CD4-positive, alpha-beta T cell treated with Interleukin-15 for 4 hours (primary cell): Measurements from ENCODE around the gene TNNI3K.

Source experiments
- DNase-seq: peaks from one replicate; pipeline ENCODE4 v3.0.0-alpha.2; 2020; ENCODE audit warnings: low spot score

Gene TNNI3K

DNA sequence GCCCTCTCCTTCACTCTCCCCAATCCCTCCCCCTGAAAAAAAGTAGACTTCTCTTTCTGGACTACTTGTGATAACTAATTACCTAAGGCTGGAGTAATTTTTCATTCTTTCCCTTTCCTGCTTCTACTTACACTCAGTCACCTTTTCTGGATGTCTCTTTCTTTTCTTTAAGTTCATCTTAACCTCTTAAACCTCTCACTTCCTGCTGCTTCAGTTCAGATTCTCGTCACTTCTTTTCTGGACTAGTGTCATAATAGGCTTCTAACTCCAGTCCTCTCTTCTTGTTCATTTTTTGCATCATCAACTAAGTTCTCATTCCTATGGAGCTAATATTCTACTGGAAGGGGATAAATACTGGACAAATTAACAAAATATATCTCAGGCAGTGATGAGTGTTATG lies 201.8 kb downstream of the TNNI3K start:
- DNase-seq = no peak

DNA sequence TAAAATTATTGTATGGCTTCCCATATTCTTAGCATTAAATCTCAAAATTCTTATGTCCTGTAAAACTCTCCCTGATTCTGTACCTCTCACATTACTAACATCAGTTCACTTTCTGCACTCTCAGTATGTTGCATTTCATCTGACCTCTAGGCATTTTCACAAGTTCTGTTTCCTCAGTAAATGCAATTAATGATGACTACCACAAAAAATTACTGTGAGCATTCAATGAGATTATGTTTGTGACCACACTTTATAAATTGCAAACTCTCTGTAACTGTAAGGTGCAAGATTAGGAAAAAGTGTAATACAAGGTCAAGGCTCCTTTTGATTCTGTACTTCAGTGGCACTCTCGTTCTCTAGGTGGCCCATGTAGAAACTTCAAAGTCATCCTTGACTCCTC lies 216.8 kb downstream of the TNNI3K start:
- DNase-seq = no peak

DNA sequence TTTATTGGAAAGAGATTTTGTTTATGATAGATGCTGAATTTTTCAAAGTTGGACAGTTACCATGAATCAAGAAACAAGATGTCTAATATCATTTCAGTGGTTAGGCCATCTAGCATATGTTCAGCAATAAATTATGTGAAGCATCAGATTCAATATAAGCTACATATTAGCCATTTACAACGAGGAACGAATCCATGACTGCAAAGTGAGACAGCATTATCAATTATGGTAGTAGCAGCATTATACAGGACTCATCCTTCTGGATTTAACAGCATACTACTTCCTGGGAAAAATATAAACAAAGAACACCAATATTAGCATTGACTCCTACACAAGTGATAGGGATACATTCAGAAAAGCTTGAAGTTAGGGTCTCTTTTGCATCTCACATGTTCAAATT lies 218.1 kb downstream of the TNNI3K start:
- no peak for DNase-seq

DNA sequence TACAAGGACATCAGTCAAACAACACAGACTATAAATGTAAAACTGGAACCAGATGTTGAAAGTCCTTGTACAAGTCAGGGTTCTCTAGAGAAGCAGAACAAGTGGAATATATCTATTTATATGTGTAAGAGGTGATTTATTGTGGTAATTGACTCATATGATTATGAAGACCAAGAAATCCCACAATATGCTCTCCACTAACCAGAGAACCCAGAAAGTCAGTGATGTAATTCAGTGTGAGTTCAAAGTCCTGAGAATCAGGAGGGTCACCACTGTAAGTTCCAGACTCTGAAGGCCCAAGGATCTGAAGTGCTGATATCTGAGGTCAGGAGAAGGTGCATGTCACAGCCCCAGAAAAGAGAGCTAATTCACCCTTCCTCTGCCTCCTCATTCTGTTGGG lies 220.2 kb downstream of the TNNI3K start:
- no peak for DNase-seq

DNA sequence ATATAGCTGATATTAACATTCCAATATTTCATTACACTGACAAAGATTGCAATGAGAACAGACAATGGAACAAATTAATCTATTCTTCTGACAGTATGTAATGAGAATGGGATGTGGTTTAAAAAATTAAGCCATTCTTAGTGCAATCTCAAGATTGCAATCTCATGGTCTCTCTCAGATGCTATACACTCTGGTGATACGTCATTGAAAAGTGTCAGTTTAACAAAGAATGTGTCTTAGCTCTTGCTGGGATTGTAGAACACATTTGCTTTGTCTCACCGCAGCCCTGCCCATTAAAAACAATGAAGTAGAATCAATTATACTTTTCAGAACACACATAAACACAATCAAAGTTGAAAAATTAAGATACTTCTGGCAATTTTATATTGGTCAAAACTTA lies 222.1 kb downstream of the TNNI3K start:
- DNase-seq = no peak

DNA sequence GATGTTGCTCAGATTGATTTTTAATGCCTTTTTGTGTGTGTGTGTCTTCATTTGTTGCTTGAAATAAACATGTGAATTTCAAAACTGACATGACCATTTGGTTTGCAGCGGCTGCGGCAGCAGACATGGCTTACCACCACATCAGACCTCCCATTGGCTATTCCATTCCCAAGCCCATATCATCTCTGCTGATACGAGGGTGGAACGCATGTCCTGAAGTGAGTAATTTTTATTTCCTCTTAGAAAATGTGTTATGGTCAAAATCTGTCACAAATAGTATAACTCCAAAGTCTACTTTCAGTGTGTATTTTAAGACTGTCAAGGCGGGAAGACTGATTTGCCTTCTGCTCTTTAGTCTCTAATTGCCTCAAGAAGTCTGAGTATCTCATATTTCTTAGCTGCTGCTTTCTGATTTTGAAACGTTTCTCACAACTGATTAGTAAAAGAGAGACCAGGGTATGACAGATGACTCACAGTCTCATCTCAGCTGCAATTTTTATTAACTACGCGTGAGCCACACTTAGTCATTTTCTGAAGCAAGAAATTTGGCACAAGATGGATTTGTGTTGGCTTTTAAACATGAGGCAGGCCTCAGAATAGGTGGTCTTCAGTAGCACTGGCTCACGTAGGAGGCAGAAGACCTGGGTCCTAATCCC lies 228.3 kb downstream of the TNNI3K start:
- no peak for DNase-seq

DNA sequence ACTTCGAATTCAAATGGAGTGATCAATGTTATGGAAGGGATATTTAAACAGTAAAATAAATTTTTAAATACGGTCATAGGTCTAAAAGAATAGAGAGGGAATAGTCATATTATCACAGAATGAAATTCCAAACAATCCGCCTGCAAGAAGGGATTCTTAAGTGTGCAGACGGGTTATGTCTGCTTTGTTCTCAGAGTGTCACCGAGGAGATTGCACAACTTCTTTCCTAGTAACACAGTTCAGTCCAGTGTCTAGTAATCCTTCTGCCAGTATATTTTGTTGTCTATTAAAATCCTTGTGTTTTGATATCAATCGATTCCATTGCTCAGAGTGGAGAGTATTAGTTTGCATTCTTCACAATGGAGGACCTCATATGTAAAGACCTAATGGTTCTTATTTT lies 228.8 kb downstream of the TNNI3K start:
- no peak for DNase-seq

DNA sequence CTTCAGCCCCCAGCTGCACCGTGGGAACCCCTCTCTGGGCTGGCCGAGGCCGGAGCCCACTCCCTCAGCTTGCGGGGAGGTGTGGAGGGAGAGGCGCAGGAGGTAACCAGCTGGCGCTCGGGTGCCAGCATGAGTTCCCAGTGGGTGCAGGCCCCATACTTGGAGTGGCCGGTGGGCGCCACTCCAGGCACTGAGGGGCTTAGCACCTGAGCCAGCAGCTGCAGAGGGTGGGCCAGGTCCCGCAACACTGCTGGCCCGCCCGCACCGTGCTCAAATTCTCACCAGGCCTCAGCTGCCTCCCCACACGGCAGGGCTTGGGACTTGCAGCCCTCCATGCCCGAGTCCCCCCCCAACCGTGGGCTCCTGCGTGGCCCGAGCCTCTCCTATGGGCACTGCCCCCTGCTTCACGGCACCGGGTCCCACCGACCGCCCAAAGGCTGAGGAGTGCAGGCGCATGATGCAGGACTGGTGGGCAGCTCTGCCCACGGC lies 230.1 kb downstream of the TNNI3K start:
- no peak for DNase-seq

DNA sequence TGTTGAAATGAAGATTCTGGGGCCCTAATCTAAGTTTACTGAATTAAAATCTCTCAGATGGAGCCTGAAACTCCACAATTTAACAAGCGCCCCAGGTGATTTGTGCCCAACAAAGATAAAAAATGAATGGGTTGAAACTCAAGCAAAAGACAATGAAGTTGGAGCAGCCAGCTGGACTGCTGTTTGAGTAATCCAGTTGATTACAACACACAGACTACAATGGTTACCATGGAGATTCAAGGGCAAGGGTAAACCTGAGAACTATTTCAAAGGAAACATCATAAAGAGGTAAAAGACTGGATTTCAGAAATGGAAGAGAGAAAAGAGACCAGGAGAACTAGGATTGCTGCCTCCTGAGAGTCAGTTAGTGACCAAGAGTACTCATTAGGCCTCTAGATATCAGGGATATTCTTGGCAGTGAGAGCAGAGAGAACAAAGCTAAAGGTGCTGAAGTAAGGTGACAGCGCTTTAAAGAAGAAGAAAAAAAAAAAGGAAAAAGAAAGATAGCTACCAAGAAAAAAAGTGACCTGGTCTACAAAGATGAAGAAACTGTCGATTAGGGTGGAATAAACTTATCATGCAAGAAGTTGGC lies 232.7 kb downstream of the TNNI3K start:
- DNase-seq = no peak

DNA sequence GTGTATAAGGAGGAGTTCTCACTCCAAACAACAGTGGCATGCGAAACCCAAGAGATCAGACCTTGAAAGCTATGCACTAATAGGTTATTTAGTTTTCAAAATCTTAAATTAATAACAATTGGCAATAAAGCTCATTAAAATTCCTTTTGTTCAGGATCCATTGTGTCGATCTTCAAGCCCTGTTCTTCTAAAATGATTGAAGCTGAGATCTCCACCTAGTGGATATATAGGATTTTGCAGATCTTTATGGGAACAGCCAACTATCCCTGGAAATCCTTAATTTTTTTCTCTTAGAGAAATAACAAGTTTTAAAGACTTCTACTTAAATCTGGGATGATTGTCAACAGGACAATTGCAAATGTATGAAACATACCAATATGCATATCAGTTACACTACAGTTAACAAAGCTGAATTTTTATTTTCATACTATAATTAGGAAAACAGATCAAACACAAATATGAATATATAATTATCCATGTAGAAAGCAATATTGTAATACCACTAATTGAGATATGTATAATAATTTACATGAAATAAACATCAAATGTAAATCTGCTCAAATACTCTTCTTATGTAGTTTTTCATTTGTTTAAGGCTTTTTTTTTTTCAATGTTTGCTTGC lies 233.9 kb downstream of the TNNI3K start:
- DNase-seq = no peak

DNA sequence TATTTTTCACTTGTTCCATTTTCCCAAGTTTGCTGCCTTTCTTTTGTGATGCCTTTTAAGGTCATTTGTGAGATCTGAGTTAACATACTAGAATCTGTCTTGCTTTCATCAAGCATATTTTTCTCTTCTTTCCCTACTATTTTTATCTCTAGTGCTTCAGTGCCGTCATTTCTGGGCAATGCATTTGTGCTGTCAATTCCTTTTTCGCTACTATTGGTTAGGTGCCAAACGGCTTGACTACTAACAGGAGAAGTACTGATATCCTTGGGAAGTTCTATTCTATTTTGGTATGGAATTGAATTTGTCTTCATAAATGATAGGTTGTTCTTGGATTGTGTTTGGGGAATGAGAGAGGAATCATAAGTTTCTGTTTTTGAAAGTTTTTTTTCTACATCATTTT lies 235.1 kb downstream of the TNNI3K start:
- no peak for DNase-seq

DNA sequence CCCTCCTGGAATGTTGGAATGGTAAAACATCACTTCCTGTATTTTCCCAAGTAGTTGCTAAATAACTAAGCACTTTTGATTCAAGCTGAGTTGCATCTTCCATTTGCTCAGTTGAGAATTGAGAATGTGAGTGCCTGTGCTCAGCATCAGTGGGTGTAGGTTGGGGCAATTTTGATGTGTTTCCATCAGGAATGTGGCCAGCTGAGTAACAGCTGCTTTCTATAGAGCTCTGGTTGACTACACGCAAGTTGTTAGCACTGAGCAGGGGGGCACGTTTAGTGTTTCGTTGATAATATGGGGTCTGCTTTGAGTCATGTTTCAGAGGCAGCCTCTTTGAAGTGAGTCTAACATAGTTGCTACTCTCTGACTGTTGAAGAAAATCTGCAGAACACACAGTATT lies 235.7 kb downstream of the TNNI3K start:
- no peak for DNase-seq

DNA sequence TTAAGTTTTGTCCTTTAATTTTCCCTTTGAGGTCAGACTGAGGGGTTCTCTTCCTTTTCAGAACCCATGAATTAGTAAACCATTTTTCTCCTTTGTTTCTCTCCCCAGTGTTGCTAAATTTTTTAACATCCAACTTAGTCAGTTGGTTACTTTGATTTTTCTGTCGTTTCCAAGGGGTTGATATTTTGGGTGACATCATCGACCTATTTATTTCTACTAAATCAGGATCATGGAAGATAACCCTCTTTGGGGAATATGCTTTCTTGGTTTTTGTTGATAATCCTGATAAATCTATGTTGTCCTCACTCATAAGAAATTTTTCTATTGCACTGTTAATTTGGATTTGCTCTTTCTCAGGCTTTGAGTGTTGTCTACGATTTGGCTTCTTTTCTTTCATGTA lies 236.3 kb downstream of the TNNI3K start:
- no peak for DNase-seq

DNA sequence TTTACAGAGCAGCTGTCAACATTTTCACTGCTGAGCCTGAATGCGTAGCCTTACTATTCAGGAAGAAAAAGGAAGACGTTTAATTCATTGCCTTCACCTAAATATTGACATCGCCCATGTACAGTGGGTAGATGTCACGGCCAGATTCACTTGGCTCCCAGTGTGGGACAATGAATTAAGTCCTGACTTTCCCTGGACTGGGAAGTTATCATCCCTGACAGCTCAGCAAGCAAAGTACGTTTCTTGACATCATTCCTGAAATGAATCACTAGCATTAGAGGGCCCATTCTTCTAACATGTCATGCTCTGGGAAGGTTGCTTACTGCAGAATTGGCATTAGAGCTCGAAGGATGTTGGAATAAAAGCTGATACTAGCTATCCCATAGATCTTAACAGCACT lies 239.4 kb downstream of the TNNI3K start:
- DNase-seq = no peak

DNA sequence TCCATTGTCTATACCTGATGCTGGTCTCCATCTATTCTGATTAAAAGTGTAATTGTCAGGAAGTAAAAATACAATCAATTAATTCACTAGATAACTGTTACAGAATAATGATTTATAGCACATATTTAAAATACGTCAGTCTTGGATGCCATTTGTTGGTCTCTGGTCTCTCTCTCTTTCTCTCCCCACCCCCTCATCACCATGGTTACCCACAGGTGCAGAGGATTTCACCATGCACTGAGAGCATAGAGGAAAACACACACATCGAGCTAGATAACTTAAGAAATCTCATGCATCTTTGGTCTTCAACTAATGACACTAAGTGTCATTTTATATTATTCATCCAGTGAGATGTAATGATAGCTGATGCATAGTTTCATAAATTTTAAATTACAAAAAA lies 243.8 kb downstream of the TNNI3K start:
- no peak for DNase-seq

DNA sequence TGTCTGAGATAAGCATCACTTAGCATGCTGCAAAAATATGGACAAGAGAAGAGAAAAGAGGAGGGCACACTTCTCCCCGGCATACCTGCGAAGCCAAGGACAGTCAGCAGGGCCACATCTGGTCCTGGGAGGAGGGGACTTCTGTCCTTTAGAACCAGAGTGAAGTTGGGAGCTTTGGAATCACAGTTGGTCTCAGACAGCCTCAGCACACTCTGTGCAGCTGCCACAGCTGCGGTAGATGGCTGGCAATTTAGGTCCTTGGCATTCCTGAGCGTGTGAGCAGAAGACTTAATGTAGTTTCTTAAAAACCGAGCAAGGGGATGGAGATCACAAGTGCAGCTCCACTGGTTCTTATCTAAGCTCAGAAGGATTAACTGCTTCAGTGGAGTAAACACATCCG lies 244.9 kb downstream of the TNNI3K start:
- DNase-seq = no peak

DNA sequence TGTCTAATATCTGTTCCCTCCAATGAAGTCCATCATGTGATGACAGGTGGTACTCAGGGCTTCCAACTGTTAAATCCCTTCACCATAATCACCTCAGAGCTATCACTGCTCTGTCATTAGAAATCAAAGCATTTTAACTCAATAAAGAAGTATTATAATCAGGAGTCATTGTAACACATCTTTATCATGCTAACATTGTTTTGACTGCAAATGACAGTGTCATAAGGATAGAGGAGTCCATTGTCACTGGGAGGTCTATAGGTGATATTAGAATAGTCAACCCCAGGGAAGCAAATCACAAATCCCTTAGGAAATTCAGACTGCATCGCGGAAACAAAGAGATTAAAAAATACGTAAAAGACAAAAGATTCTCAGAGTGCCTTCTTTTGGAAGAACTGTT lies 246.4 kb downstream of the TNNI3K start:
- DNase-seq = no peak

DNA sequence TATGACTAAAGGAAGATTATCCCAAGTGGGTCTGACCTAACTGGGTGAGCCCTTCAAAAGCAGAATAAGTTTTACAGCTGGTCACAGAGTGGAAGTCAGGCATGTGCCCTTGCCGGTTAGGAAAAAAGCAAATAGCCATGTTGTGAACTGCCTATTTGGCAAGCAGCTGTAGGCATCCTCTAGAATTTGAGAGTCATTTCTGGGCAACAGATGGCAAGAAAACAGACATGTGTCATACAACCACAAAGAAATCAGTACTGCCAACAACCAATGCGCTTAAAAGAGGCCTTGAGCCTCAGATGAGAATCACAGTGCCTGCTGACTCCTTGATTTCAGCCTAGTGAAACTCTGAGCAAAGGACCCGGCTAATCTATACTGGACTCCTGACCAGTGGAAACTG lies 250.4 kb downstream of the TNNI3K start:
- no peak for DNase-seq

DNA sequence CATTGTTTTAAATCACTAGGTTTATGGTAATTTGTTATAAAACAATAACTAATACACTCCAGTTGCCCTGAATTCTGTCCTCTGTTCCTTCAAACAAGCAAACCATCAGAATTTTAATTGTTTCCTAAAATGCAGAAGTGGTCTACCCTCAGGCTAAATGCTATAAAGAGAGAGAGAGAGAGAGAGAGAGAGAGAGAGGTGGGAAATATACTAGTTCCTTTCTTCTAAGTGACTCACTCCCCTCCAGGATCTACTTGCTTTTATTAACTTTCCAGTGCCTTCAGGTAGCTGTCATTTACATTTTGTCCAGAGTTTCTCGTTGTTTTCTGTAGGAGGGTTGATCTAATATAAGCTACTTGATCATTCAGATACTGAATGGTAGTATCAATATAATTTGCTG lies 250.8 kb downstream of the TNNI3K start:
- no peak for DNase-seq

DNA sequence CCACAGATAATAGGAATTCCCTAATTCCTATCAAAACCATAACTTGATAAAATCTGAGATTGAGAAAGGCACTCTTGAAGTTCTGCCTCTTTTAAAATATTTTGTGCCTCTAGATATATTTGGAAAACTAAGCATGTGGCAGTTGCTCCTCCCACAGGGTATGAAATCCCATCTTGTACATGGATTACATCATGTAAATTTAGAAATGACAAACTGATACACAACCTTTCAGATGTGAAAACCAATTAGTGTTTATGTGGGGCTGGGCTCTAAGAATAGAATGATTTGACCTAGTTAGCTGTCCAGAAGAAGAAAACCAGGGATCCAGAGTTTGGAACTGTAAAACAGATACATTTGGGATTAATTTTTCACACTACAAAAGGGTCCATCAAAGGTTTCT lies 261.5 kb downstream of the TNNI3K start:
- no peak for DNase-seq

DNA sequence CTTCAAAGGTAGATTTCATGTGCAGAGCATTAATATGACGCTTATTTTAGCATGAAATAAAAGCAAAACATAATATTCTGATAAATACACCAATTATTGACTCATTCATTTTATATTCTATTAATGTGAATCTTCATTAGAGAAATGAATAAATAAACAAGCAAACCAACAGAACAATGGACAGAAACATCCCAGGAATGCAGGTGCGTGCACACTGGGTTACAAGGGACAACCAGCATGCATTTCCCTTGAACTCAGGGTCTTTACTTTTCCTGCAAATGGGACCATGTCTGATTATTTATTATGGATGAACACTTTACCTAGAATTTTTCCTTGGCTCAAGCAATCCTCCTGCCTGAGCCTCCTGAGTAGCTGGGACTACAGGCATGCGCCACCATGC lies 263.7 kb downstream of the TNNI3K start:
- DNase-seq = no peak

DNA sequence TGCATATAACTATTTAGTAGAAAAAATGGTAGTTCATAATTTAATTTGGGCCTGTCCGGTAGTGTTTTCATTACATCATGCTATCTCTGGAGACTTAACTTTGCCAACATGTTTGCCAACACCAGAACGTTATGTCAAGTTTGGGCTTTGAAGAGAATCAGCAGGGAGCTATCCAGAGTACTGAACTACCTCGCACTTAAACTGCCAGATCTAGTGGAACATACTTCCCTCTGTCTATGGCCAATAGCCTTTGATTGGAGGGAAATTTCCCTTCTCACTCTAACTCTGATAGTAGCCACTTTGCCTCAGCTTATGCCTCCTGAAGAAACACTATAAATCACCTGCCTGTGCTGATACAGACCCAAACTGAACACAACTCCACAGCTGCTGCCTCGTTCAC lies 267.2 kb downstream of the TNNI3K start:
- no peak for DNase-seq

DNA sequence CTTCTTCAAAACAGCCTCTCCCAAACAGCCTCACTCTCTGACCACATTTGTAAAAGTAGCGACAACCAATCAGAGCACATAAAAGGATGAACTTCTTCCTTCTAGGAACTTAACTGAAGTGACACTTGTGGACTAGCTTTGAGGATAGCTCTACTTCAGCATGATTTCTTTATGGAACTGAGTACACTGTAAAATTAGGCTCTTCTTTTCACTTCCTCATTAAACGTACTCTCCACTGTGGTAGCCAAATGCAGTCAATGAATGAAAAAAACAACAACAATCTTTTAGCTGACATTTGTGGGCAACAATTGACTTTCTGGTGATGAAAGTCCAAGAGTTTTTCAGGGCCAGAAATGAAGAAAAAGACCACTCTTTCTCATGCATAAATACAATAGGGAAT lies 267.7 kb downstream of the TNNI3K start:
- DNase-seq = no peak
